ENCODE data around the gene CLRN3. TPM values are rescaled to one million over a fixed set of nuclear protein-coding genes. Genes with fewer than 3 reads are reported as not detected.

The CLRN3 gene
- total and polyA plus RNA-seq, 2 experiments from 2014 or later: not detected

- Mint-ChIP-seq H3K9me3 (no peaks in the 10 kb centered on the region; the same call in 2 of the 3 replicates), H3K36me3 (ENCODE audit: low read depth) (no peaks in the 10 kb centered on the region), H3K4me1 (peaks cover 2% of the 10 kb centered on the region; the same call in 2 of the 3 replicates), H3K27ac (no peak within 1 kb of the TSS), H3K4me3 (peak within 1 kb of the TSS; percentile 53), H3K27me3 (ENCODE audit: insufficient read depth, low read depth, poor library complexity) (peaks cover 15% of the 10 kb centered on the region)
- ATAC-seq (peak; percentile 94), DNase-seq (ENCODE audit: low spot score) (peak; percentile 83)
- Histone ChIP-seq H3K27ac (ENCODE audit: low read depth) (no peak within 1 kb of the TSS), H3K79me2 (replicated peaks; ENCODE audit: insufficient read depth) (no peaks in the 10 kb centered on the region), H2AFZ (peak within 1 kb of the TSS; percentile 95), H3K36me3 (ENCODE audit: insufficient read depth) (no peaks in the 10 kb centered on the region), H3K9me2 (ENCODE audit: insufficient read depth) (no peaks in the 10 kb centered on the region), H3F3A (replicated peaks; ENCODE audit: low read depth) (no peaks in the 10 kb centered on the region), H3K4me1 (ENCODE audit: insufficient read depth) (no peaks in the 10 kb centered on the region), H3K27me3 (ENCODE audit: insufficient read depth) (peaks cover 9% of the 10 kb centered on the region), H3K4me3 (peak within 1 kb of the TSS; percentile 63), H4K20me1 (replicated peaks; ENCODE audit: insufficient read depth) (no peaks in the 10 kb centered on the region), H3K4me2 (peak within 1 kb of the TSS; percentile 82)
- no peak for TF ChIP-seq ZNF114 (CRISPR knock-in tag; IDR thresholded peaks at IDR 0.05)
- TF ChIP-seq STAT1 (IDR thresholded peaks at IDR 0.05; ENCODE audit: unreplicated experiment): no peak
- no peak for TF ChIP-seq EZH2 (IDR thresholded peaks at IDR 0.05; ENCODE audit: low read depth, unreplicated experiment)
- TF ChIP-seq CREB1 (CRISPR knock-in tag; IDR thresholded peaks at IDR 0.05; ENCODE audit: low read depth): no peak
- no peak for TF ChIP-seq POLR2AphosphoS5 (IDR thresholded peaks at IDR 0.05; ENCODE audit: low read depth)
- TF ChIP-seq, protein P1, sequence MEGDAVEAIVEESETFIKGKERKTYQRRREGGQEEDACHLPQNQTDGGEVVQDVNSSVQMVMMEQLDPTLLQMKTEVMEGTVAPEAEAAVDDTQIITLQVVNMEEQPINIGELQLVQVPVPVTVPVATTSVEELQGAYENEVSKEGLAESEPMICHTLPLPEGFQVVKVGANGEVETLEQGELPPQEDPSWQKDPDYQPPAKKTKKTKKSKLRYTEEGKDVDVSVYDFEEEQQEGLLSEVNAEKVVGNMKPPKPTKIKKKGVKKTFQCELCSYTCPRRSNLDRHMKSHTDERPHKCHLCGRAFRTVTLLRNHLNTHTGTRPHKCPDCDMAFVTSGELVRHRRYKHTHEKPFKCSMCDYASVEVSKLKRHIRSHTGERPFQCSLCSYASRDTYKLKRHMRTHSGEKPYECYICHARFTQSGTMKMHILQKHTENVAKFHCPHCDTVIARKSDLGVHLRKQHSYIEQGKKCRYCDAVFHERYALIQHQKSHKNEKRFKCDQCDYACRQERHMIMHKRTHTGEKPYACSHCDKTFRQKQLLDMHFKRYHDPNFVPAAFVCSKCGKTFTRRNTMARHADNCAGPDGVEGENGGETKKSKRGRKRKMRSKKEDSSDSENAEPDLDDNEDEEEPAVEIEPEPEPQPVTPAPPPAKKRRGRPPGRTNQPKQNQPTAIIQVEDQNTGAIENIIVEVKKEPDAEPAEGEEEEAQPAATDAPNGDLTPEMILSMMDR (conservative IDR thresholded peaks at IDR 0.05; ENCODE audit: low read depth in 2 of 2): peak; percentile 38 to 70
- TF ChIP-seq EZH2phosphoT487 (IDR thresholded peaks at IDR 0.05; ENCODE audit: unreplicated experiment): no peak
These were observed 14.0 kb upstream of the CLRN3 start, which contains the start of gene PTPRE for GRCh38 chr10:127906548-127907377. Gene PTPRE, plus strand, starts transcription at chr10:127907103. Its CDS starts 133,779 bp downstream, at chr10:128040882.

- Mint-ChIP-seq H3K4me1 (peaks cover 2% of the 10 kb centered on the region; the same call in 2 of the 3 replicates), H3K9me3 (no peaks in the 10 kb centered on the region; the same call in 2 of the 3 replicates), H3K4me3 (no peak overlapping the region), H3K36me3 (ENCODE audit: low read depth) (no peaks in the 10 kb centered on the region), H3K27me3 (ENCODE audit: insufficient read depth, low read depth, poor library complexity) (peaks cover 15% of the 10 kb centered on the region), H3K27ac (no peak overlapping the region)
- no peaks in the 10 kb centered on the region for H3K4me1 ChIP-seq (ENCODE audit: insufficient read depth)
- H3K4me2 ChIP-seq: no peak overlapping the region
- no peak overlapping the region for H3K4me3 ChIP-seq
- peaks cover 9% of the 10 kb centered on the region for H3K27me3 ChIP-seq (ENCODE audit: insufficient read depth)
- H4K20me1 ChIP-seq (replicated peaks; ENCODE audit: insufficient read depth): no peaks in the 10 kb centered on the region
- H3F3A ChIP-seq (replicated peaks; ENCODE audit: low read depth): no peaks in the 10 kb centered on the region
- no peaks in the 10 kb centered on the region for H3K79me2 ChIP-seq (replicated peaks; ENCODE audit: insufficient read depth)
- H2AFZ ChIP-seq: no peak overlapping the region
- ATAC-seq (no peak), DNase-seq (ENCODE audit: low spot score) (no peak)
- no peak overlapping the region for H3K27ac ChIP-seq (ENCODE audit: low read depth)
- no peaks in the 10 kb centered on the region for H3K9me2 ChIP-seq (ENCODE audit: insufficient read depth)
- no peak for TF ChIP-seq STAT1 (IDR thresholded peaks at IDR 0.05; ENCODE audit: unreplicated experiment)
- TF ChIP-seq ZNF114 (CRISPR knock-in tag; IDR thresholded peaks at IDR 0.05): no peak
- no peak for TF ChIP-seq JUNB (IDR thresholded peaks at IDR 0.05; ENCODE audit: unreplicated experiment)
- TF ChIP-seq CREB1 (CRISPR knock-in tag; IDR thresholded peaks at IDR 0.05; ENCODE audit: low read depth): no peak
- TF ChIP-seq POLR2AphosphoS5 (IDR thresholded peaks at IDR 0.05; ENCODE audit: low read depth): no peak
- no peak for TF ChIP-seq ETS1 (IDR thresholded peaks at IDR 0.05)
- TF ChIP-seq, protein P1 (conservative IDR thresholded peaks at IDR 0.05; ENCODE audit: low read depth in 2 of 2): no peak
- TF ChIP-seq NANOG (IDR thresholded peaks at IDR 0.05; ENCODE audit: borderline replicate concordance): no peak
- TF ChIP-seq ZNF331 (CRISPR knock-in tag; IDR thresholded peaks at IDR 0.05; ENCODE audit: low read depth): no peak
- no peaks in the 10 kb centered on the region for H3K36me3 ChIP-seq (ENCODE audit: insufficient read depth)
These were observed 13.1 kb upstream of the CLRN3 start for GRCh38 chr10:127905848-127906261.

Measured in GM23338 (cell line).